Measurements from ENCODE around the gene ST6GALNAC1.

Gene ST6GALNAC1

GRCh38 chr17:76593384-76593826 lies 50.2 kb downstream of the ST6GALNAC1 start:
- no peaks in the 10 kb centered on the region for H3K79me1 ChIP-seq (ENCODE audit: low read depth, low read length)
- no CpG with 5 or more reads among the region's 8 CpGs for WGBS, 2 donors (ENCODE audit: extremely low coverage in 2 of 2, insufficient read length in 2 of 2, insufficient replicate concordance in 1 of 2)
- H2BK120ac ChIP-seq (ENCODE audit: low read depth, low read length): no peak overlapping the region
- no peak overlapping the region for H2AFZ ChIP-seq (ENCODE audit: low read length)
- no peak overlapping the region for H3K9ac ChIP-seq (ENCODE audit: low read depth, low read length, poor library complexity)
- H3K9me3 ChIP-seq (replicated peaks in 1 of 2; ENCODE audit: control insufficient read depth in 2 of 2, insufficient read depth in 1 of 2, low read depth in 1 of 2, low read length in 2 of 2): no peaks in the 10 kb centered on the region
- no peak overlapping the region for H3K27ac ChIP-seq (replicated peaks; ENCODE audit: low read length)
- no peak for DNase-seq (ENCODE audit: low spot score)
- peaks cover 0 to 29% (median 0%) of the 10 kb centered on the region in 3 experiments for H3K27me3 ChIP-seq (ENCODE audit: control insufficient read depth in 3 of 3, insufficient read depth in 3 of 3, low read depth in 1 of 3, low read length in 3 of 3)
- H2AK5ac ChIP-seq (ENCODE audit: low read depth, low read length): no peak overlapping the region
- H3K4me1 ChIP-seq (ENCODE audit: control insufficient read depth in 2 of 2, insufficient read depth in 1 of 2, low read depth in 1 of 2, low read length in 2 of 2): no peaks in the 10 kb centered on the region
- H2BK5ac ChIP-seq (ENCODE audit: low read length): no peak overlapping the region
- H4K8ac ChIP-seq (ENCODE audit: low read depth, low read length): no peak overlapping the region
- no peak overlapping the region for H2BK15ac ChIP-seq (ENCODE audit: low read length)
- no peak overlapping the region for H3K4me2 ChIP-seq (ENCODE audit: insufficient read depth, low read length, poor library complexity, severe bottlenecking)
- H2BK12ac ChIP-seq (ENCODE audit: low read length): no peak overlapping the region
- H3K36me3 ChIP-seq (replicated peaks in 1 of 2; ENCODE audit: control insufficient read depth in 2 of 2, insufficient read depth in 2 of 2, low read length in 2 of 2): no peaks in the 10 kb centered on the region
- no peak overlapping the region for H3K4me3 ChIP-seq (ENCODE audit: low read length in 2 of 2)
- no peak overlapping the region for H3K4ac ChIP-seq (ENCODE audit: low read length)
- no peak overlapping the region for H4K91ac ChIP-seq (ENCODE audit: low read depth, low read length, poor library complexity)
- H3K18ac ChIP-seq (ENCODE audit: low read length): no peak overlapping the region
- H3K23ac ChIP-seq (ENCODE audit: low read depth, low read length, poor library complexity): no peak overlapping the region
- no peak overlapping the region for H3K14ac ChIP-seq (ENCODE audit: low read length)

GRCh38 chr17:76588182-76588581 lies 55.4 kb downstream of the ST6GALNAC1 start:
- H3K18ac ChIP-seq (ENCODE audit: low read length): no peak overlapping the region
- H3K23ac ChIP-seq (ENCODE audit: low read depth, low read length, poor library complexity): no peak overlapping the region
- H3K4ac ChIP-seq (ENCODE audit: low read length): no peak overlapping the region
- no peak overlapping the region for H4K91ac ChIP-seq (ENCODE audit: low read depth, low read length, poor library complexity)
- H2AFZ ChIP-seq (ENCODE audit: low read length): no peak overlapping the region
- no peak overlapping the region for H4K8ac ChIP-seq (ENCODE audit: low read depth, low read length)
- peaks cover 8 to 66% (median 35%) of the 10 kb centered on the region in 3 experiments for H3K27me3 ChIP-seq (ENCODE audit: control insufficient read depth in 3 of 3, insufficient read depth in 3 of 3, low read depth in 1 of 3, low read length in 3 of 3)
- no peaks in the 10 kb centered on the region for H3K79me1 ChIP-seq (ENCODE audit: low read depth, low read length)
- DNase-seq (ENCODE audit: low spot score): no peak
- no peak overlapping the region for H3K4me2 ChIP-seq (ENCODE audit: insufficient read depth, low read length, poor library complexity, severe bottlenecking)
- H3K9ac ChIP-seq (ENCODE audit: low read depth, low read length, poor library complexity): no peak overlapping the region
- H2BK120ac ChIP-seq (ENCODE audit: low read depth, low read length): no peak overlapping the region
- H3K14ac ChIP-seq (ENCODE audit: low read length): no peak overlapping the region
- no peak overlapping the region for H2BK5ac ChIP-seq (ENCODE audit: low read length)
- H2BK15ac ChIP-seq (ENCODE audit: low read length): no peak overlapping the region
- no peak overlapping the region for H2BK12ac ChIP-seq (ENCODE audit: low read length)
- H2AK5ac ChIP-seq (ENCODE audit: low read depth, low read length): no peak overlapping the region
- no peak overlapping the region for H3K4me3 ChIP-seq (ENCODE audit: low read length in 2 of 2)
- H3K36me3 ChIP-seq (replicated peaks in 1 of 2; ENCODE audit: control insufficient read depth in 2 of 2, insufficient read depth in 2 of 2, low read length in 2 of 2): no peaks in the 10 kb centered on the region
- H3K9me3 ChIP-seq (replicated peaks in 1 of 2; ENCODE audit: control insufficient read depth in 2 of 2, insufficient read depth in 1 of 2, low read depth in 1 of 2, low read length in 2 of 2): peaks cover 0 to 3% of the 10 kb centered on the region in 2 donors
- no peak overlapping the region for H3K27ac ChIP-seq (replicated peaks; ENCODE audit: low read length)
- H3K4me1 ChIP-seq (ENCODE audit: control insufficient read depth in 2 of 2, insufficient read depth in 1 of 2, low read depth in 1 of 2, low read length in 2 of 2): peaks cover 5 to 19% of the 10 kb centered on the region in 2 donors

- no CpG with 5 or more reads among the region's 17 CpGs for WGBS, 2 donors (ENCODE audit: extremely low coverage in 2 of 2, insufficient read length in 2 of 2, insufficient replicate concordance in 1 of 2)
Measured at GRCh38 chr17:76586741-76587487, 56.6 kb downstream of the ST6GALNAC1 start.

GRCh38 chr17:76585649-76586593 lies 57.6 kb downstream of the ST6GALNAC1 start, which contains the start of gene ST6GALNAC2:
TSS of gene ST6GALNAC2 (minus strand) at chr17:76585860. CDS start at chr17:76585808, 52 bp downstream.
- WGBS, 2 donors (ENCODE audit: extremely low coverage in 2 of 2, insufficient read length in 2 of 2, insufficient replicate concordance in 1 of 2): no CpG with 5 or more reads among the region's 84 CpGs
- peaks cover 12 to 21% of the 10 kb centered on the region in 2 donors for H3K4me1 ChIP-seq (ENCODE audit: control insufficient read depth in 2 of 2, insufficient read depth in 1 of 2, low read depth in 1 of 2, low read length in 2 of 2)
- peak within 1 kb of the TSS; percentile 47 for H2BK5ac ChIP-seq (ENCODE audit: low read length)
- no peaks in the 10 kb centered on the region for H3K36me3 ChIP-seq (replicated peaks in 1 of 2; ENCODE audit: control insufficient read depth in 2 of 2, insufficient read depth in 2 of 2, low read length in 2 of 2)
- H3K79me1 ChIP-seq (ENCODE audit: low read depth, low read length): no peaks in the 10 kb centered on the region
- peak within 1 kb of the TSS; percentile 73 for H3K4me2 ChIP-seq (ENCODE audit: insufficient read depth, low read length, poor library complexity, severe bottlenecking)
- H3K14ac ChIP-seq (ENCODE audit: low read length): no peak within 1 kb of the TSS
- H2BK15ac ChIP-seq (ENCODE audit: low read length): peak within 1 kb of the TSS; percentile 51
- H2AK5ac ChIP-seq (ENCODE audit: low read depth, low read length): no peak within 1 kb of the TSS
- H4K8ac ChIP-seq (ENCODE audit: low read depth, low read length): no peak within 1 kb of the TSS
- no peak within 1 kb of the TSS for H3K27ac ChIP-seq (replicated peaks; ENCODE audit: low read length)
- no peak within 1 kb of the TSS for H3K4ac ChIP-seq (ENCODE audit: low read length)
- H2BK12ac ChIP-seq (ENCODE audit: low read length): no peak within 1 kb of the TSS
- H2BK120ac ChIP-seq (ENCODE audit: low read depth, low read length): no peak within 1 kb of the TSS
- peaks cover 0 to 3% of the 10 kb centered on the region in 2 donors for H3K9me3 ChIP-seq (replicated peaks in 1 of 2; ENCODE audit: control insufficient read depth in 2 of 2, insufficient read depth in 1 of 2, low read depth in 1 of 2, low read length in 2 of 2)
- no peak within 1 kb of the TSS for H4K91ac ChIP-seq (ENCODE audit: low read depth, low read length, poor library complexity)
- peak within 1 kb of the TSS; percentile 63 for H3K9ac ChIP-seq (ENCODE audit: low read depth, low read length, poor library complexity)
- H2AFZ ChIP-seq (ENCODE audit: low read length): peak within 1 kb of the TSS; percentile 90
- H3K23ac ChIP-seq (ENCODE audit: low read depth, low read length, poor library complexity): peak within 1 kb of the TSS; percentile 75
- DNase-seq (ENCODE audit: low spot score): no peak
- H3K18ac ChIP-seq (ENCODE audit: low read length): peak within 1 kb of the TSS; percentile 79
- peaks cover 8 to 77% (median 38%) of the 10 kb centered on the region in 3 experiments for H3K27me3 ChIP-seq (ENCODE audit: control insufficient read depth in 3 of 3, insufficient read depth in 3 of 3, low read depth in 1 of 3, low read length in 3 of 3)
- H3K4me3 ChIP-seq (ENCODE audit: low read length in 2 of 2): peak within 1 kb of the TSS; percentile 9 to 75

More at GRCh38 chr17:76586741-76587487, 56.6 kb downstream of the ST6GALNAC1 start:
- no peak for DNase-seq (ENCODE audit: low spot score)
- no peak overlapping the region for H2BK5ac ChIP-seq (ENCODE audit: low read length)
- H3K9ac ChIP-seq (ENCODE audit: low read depth, low read length, poor library complexity): no peak overlapping the region
- H3K27ac ChIP-seq (replicated peaks; ENCODE audit: low read length): no peak overlapping the region
- no peak overlapping the region for H2BK12ac ChIP-seq (ENCODE audit: low read length)
- no peak overlapping the region for H3K23ac ChIP-seq (ENCODE audit: low read depth, low read length, poor library complexity)
- H3K79me1 ChIP-seq (ENCODE audit: low read depth, low read length): no peaks in the 10 kb centered on the region
- peaks cover 5 to 19% of the 10 kb centered on the region in 2 donors for H3K4me1 ChIP-seq (ENCODE audit: control insufficient read depth in 2 of 2, insufficient read depth in 1 of 2, low read depth in 1 of 2, low read length in 2 of 2)
- no peak overlapping the region for H4K8ac ChIP-seq (ENCODE audit: low read depth, low read length)
- H2AFZ ChIP-seq (ENCODE audit: low read length): no peak overlapping the region
- H3K4ac ChIP-seq (ENCODE audit: low read length): no peak overlapping the region
- H2BK120ac ChIP-seq (ENCODE audit: low read depth, low read length): no peak overlapping the region
- H3K14ac ChIP-seq (ENCODE audit: low read length): no peak overlapping the region
- H3K36me3 ChIP-seq (replicated peaks in 1 of 2; ENCODE audit: control insufficient read depth in 2 of 2, insufficient read depth in 2 of 2, low read length in 2 of 2): no peaks in the 10 kb centered on the region
- H2AK5ac ChIP-seq (ENCODE audit: low read depth, low read length): no peak overlapping the region
- no peak overlapping the region for H2BK15ac ChIP-seq (ENCODE audit: low read length)
- no peak overlapping the region for H4K91ac ChIP-seq (ENCODE audit: low read depth, low read length, poor library complexity)
- no peak overlapping the region for H3K18ac ChIP-seq (ENCODE audit: low read length)
- H3K4me3 ChIP-seq (ENCODE audit: low read length in 2 of 2): no peak overlapping the region
- H3K9me3 ChIP-seq (replicated peaks in 1 of 2; ENCODE audit: control insufficient read depth in 2 of 2, insufficient read depth in 1 of 2, low read depth in 1 of 2, low read length in 2 of 2): peaks cover 0 to 3% of the 10 kb centered on the region in 2 donors
- H3K27me3 ChIP-seq (ENCODE audit: control insufficient read depth in 3 of 3, insufficient read depth in 3 of 3, low read depth in 1 of 3, low read length in 3 of 3): peaks cover 8 to 71% (median 35%) of the 10 kb centered on the region in 3 experiments
- no peak overlapping the region for H3K4me2 ChIP-seq (ENCODE audit: insufficient read depth, low read length, poor library complexity, severe bottlenecking)

Data from neuronal stem cell (in vitro differentiated cells).